HG03159 (cell line): Measurements from ENCODE around the gene PRKN.

Source experiments
- ATAC-seq: cut with Tn5 transposase; IDR thresholded peaks from one replicate; pipeline ENCODE4 v1.9.1; 2021; ENCODE audit warnings: mild to moderate bottlenecking, moderate library complexity; ENCODE audit not compliant: unreplicated experiment

PRKN gene

GRCh38 chr6:161750686-161751085 is 976.9 kb downstream of the PRKN start:
- no peak for ATAC-seq

- ATAC-seq = no peak
These were observed 978.0 kb downstream of the PRKN start for GRCh38 chr6:161749576-161749975.

- peak; percentile 46 for ATAC-seq
These were observed 978.8 kb downstream of the PRKN start for GRCh38 chr6:161748535-161749416.

- ATAC-seq = no peak
These were observed 980.1 kb downstream of the PRKN start for GRCh38 chr6:161747506-161747905.

- no peak for ATAC-seq
These were observed 981.9 kb downstream of the PRKN start for GRCh38 chr6:161745594-161746141.

GRCh38 chr6:161745128-161745527 is 982.4 kb downstream of the PRKN start:
- no peak for ATAC-seq

- no peak for ATAC-seq
These were observed 983.1 kb downstream of the PRKN start for GRCh38 chr6:161744211-161745067.

- ATAC-seq = no peak
These were observed 983.9 kb downstream of the PRKN start for GRCh38 chr6:161743509-161744178.

GRCh38 chr6:161740486-161740885 is 987.1 kb downstream of the PRKN start:
- no peak for ATAC-seq

- ATAC-seq = no peak
These were observed 990.7 kb downstream of the PRKN start for GRCh38 chr6:161736781-161737292.

GRCh38 chr6:161736326-161736725 is 991.2 kb downstream of the PRKN start:
- ATAC-seq = no peak

GRCh38 chr6:161732594-161732993 is 995.0 kb downstream of the PRKN start:
- ATAC-seq = no peak

- no peak for ATAC-seq
These were observed 1000.3 kb downstream of the PRKN start for GRCh38 chr6:161727083-161727833.

GRCh38 chr6:161722394-161722793 is 1005.2 kb downstream of the PRKN start:
- no peak for ATAC-seq

GRCh38 chr6:161721511-161721910 is 1006.1 kb downstream of the PRKN start:
- ATAC-seq = no peak

- no peak for ATAC-seq
These were observed 1011.4 kb downstream of the PRKN start for GRCh38 chr6:161716176-161716575.

GRCh38 chr6:161711938-161712337 is 1015.6 kb downstream of the PRKN start:
- no peak for ATAC-seq

- ATAC-seq = no peak
These were observed 1016.1 kb downstream of the PRKN start for GRCh38 chr6:161711515-161711914.

- no peak for ATAC-seq
These were observed 1016.9 kb downstream of the PRKN start for GRCh38 chr6:161710698-161711097.

- no peak for ATAC-seq
These were observed 1026.5 kb downstream of the PRKN start for GRCh38 chr6:161701056-161701455.
